Smooth muscle cell of the brain vasculature (primary cell): ENCODE measurements around the gene ARL2BP.

Source experiments
- DNase-seq: peaks from one replicate; pipeline ENCODE4 v3.0.0-alpha.2; 2012; ENCODE audit warnings: low read depth, low spot score

The ARL2BP gene

GRCh38 chr16:57235128-57236021, 9.7 kb upstream of the ARL2BP start:
- peak; percentile 71 for DNase-seq

GRCh38 chr16:57236022-57236350, 9.1 kb upstream of the ARL2BP start:
- no peak for DNase-seq

GRCh38 chr16:57238682-57239081, 6.4 kb upstream of the ARL2BP start:
- no peak for DNase-seq

- DNase-seq, result no peak
These were observed 6.0 kb upstream of the ARL2BP start for GRCh38 chr16:57239107-57239506.

- no peak for DNase-seq
These were observed 4.2 kb upstream of the ARL2BP start for GRCh38 chr16:57240851-57241250.

- DNase-seq, result no peak
These were observed 2.4 kb upstream of the ARL2BP start for GRCh38 chr16:57242650-57243049.

- DNase-seq, result no peak
These were observed 644 bp upstream of the ARL2BP start for GRCh38 chr16:57244463-57244766.

GRCh38 chr16:57245472-57246113, 534 bp downstream of the ARL2BP start:
- no peak for DNase-seq

- DNase-seq, result no peak
These were observed 6.3 kb downstream of the ARL2BP start for GRCh38 chr16:57251352-57251751.

- DNase-seq, result no peak
These were observed 7.2 kb downstream of the ARL2BP start for GRCh38 chr16:57252148-57252721.

- no peak for DNase-seq
These were observed 8.4 kb downstream of the ARL2BP start for GRCh38 chr16:57253466-57253865.

GRCh38 chr16:57255686-57256415, 10.8 kb downstream of the ARL2BP start:
- no peak for DNase-seq

GRCh38 chr16:57256601-57257395, 11.7 kb downstream of the ARL2BP start:
- DNase-seq, result no peak

- DNase-seq, result no peak
These were observed 12.5 kb downstream of the ARL2BP start for GRCh38 chr16:57257455-57258070.

GRCh38 chr16:57258226-57258909, 13.3 kb downstream of the ARL2BP start:
- DNase-seq, result no peak

- no peak for DNase-seq
These were observed 13.9 kb downstream of the ARL2BP start for GRCh38 chr16:57258910-57259475.

- peak; percentile 63 for DNase-seq
These were observed 15.4 kb downstream of the ARL2BP start for GRCh38 chr16:57260294-57260929.

GRCh38 chr16:57261806-57262205, 16.7 kb downstream of the ARL2BP start:
- DNase-seq, result no peak

GRCh38 chr16:57262841-57263540, 17.9 kb downstream of the ARL2BP start:
- DNase-seq, result no peak
